GM23338 (cell line): Measurements from ENCODE around the gene DNAJC27.

Source experiments
- CREB1 ChIP-seq: fragments of 250-450 bp; sonication (Bioruptor Pico); IDR thresholded peaks from 2 replicates; pipeline ENCODE4 v1.5.0; 2020; ENCODE audit warnings: low read depth, mild to moderate bottlenecking, moderate library complexity
- CTCF ChIP-seq, 2 experiments: fragments of 200-600 bp in 1 of 2; sonication (generic) in 1 of 2; conservative IDR thresholded peaks; 2 replicates each; pipeline versions ENCODE4 v1.5.1 to v1.6.1; 2016 to 2017; ENCODE audit warnings: antibody characterized with exemption in 2 of 2, low read depth in 2 of 2, mild to moderate bottlenecking in 2 of 2, moderate library complexity in 1 of 2
- ETS1 ChIP-seq: IDR thresholded peaks from 2 replicates; pipeline ENCODE4 v1.6.1; 2016; ENCODE audit warnings: antibody characterized with exemption
- EZH2 ChIP-seq: fragments of 200-600 bp; sonication (generic); IDR thresholded peaks from one replicate; pipeline ENCODE4 v1.8.0; 2017; ENCODE audit warnings: antibody characterized with exemption, mild to moderate bottlenecking, low read depth; ENCODE audit not compliant: unreplicated experiment
- EZH2phosphoT487 ChIP-seq: fragments of 200-600 bp; sonication (generic); IDR thresholded peaks from one replicate; pipeline ENCODE4 v1.8.1; 2018; ENCODE audit warnings: antibody characterized with exemption; ENCODE audit not compliant: unreplicated experiment
- JUNB ChIP-seq: IDR thresholded peaks from one replicate; pipeline ENCODE4 v1.6.1; 2016; ENCODE audit warnings: antibody characterized with exemption; ENCODE audit not compliant: unreplicated experiment
- NANOG ChIP-seq: IDR thresholded peaks from 2 replicates; pipeline ENCODE4 v1.6.1; 2016; ENCODE audit warnings: antibody characterized with exemption, borderline replicate concordance
- POLR2AphosphoS5 ChIP-seq: IDR thresholded peaks from 2 replicates; pipeline ENCODE4 v1.6.1; 2016; ENCODE audit warnings: antibody characterized with exemption, low read depth
- REST ChIP-seq: IDR thresholded peaks from one replicate; pipeline ENCODE4 v1.6.1; 2018; ENCODE audit warnings: antibody characterized with exemption; ENCODE audit not compliant: unreplicated experiment
- STAT1 ChIP-seq: IDR thresholded peaks from one replicate; pipeline ENCODE4 v1.6.1; 2016; ENCODE audit warnings: antibody characterized with exemption; ENCODE audit not compliant: unreplicated experiment
- ZNF114 ChIP-seq: fragments of 250-450 bp; sonication (Bioruptor Pico); IDR thresholded peaks from 2 replicates; pipeline ENCODE4 v1.5.0; 2020; ENCODE audit warnings: mild to moderate bottlenecking, moderate library complexity
- ZNF331 ChIP-seq: fragments of 250-450 bp; sonication (Bioruptor Pico); IDR thresholded peaks from 2 replicates; pipeline ENCODE4 v1.5.0; 2020; ENCODE audit warnings: low read depth, mild to moderate bottlenecking, moderate library complexity
- ZNF462 ChIP-seq: fragments of 250-450 bp; sonication (Bioruptor Pico); IDR thresholded peaks from 2 replicates; pipeline ENCODE4 v1.5.0; 2020; ENCODE audit warnings: mild to moderate bottlenecking, moderate library complexity

GRCh38 chr2:24930768-24931167 lies 41.0 kb downstream of the DNAJC27 start:
- TF ChIP-seq CTCF (conservative IDR thresholded peaks at IDR 0.05; ENCODE audit: low read depth in 2 of 2) = no peak
- TF ChIP-seq ZNF114 (CRISPR knock-in tag) = no peak
- no peak for TF ChIP-seq POLR2AphosphoS5
- no peak for TF ChIP-seq EZH2phosphoT487
- no peak for TF ChIP-seq JUNB
- no peak for TF ChIP-seq NANOG
- TF ChIP-seq EZH2 = no peak
- no peak for TF ChIP-seq REST
- TF ChIP-seq STAT1 = no peak
- TF ChIP-seq ETS1 = no peak
- no peak for TF ChIP-seq CREB1 (CRISPR knock-in tag)
- TF ChIP-seq ZNF462 (CRISPR knock-in tag) = no peak
- TF ChIP-seq ZNF331 (CRISPR knock-in tag) = no peak
